RCC 7860 (cell line): ENCODE measurements around the gene VDAC2.

ENCODE experiments used
- DNase-seq: peaks from one replicate; pipeline ENCODE4 v3.0.0-alpha.2; 2015; ENCODE audit warnings: low spot score
- FAIRE-seq: peaks from 2 replicates; lab custom pipeline; 2012; peaks lifted over from hg19 to GRCh38; lab: Jason Lieb, UNC

Gene VDAC2

GRCh38 chr10:75228834-75229233 is 18.2 kb downstream of the VDAC2 start:
- FAIRE-seq (no peak), DNase-seq (no peak)

- DNase-seq (no peak), FAIRE-seq (no peak)
Measured at GRCh38 chr10:75229971-75230370, 19.4 kb downstream of the VDAC2 start.

GRCh38 chr10:75230600-75231038 is 20.0 kb downstream of the VDAC2 start:
- peak; percentile 74 for FAIRE-seq
- DNase-seq: peak; percentile 78

GRCh38 chr10:75231672-75232581 is 21.3 kb downstream of the VDAC2 start:
- no peak for FAIRE-seq
- DNase-seq: no peak

GRCh38 chr10:75233444-75234016 is 22.9 kb downstream of the VDAC2 start:
- FAIRE-seq (no peak), DNase-seq (no peak)

GRCh38 chr10:75234017-75234682 is 23.6 kb downstream of the VDAC2 start:
- DNase-seq (peak; percentile 86), FAIRE-seq (peak; percentile 2)

- DNase-seq: no peak
- FAIRE-seq: no peak
Measured at GRCh38 chr10:75234683-75235374, 24.2 kb downstream of the VDAC2 start.

GRCh38 chr10:75235375-75236177 is 25.0 kb downstream of the VDAC2 start, which contains the start of gene COMTD1:
Gene COMTD1, minus strand, starts transcription at chr10:75235957. Its CDS starts 29 bp downstream, at chr10:75235928.
- no peak for FAIRE-seq
- peak; percentile 91 for DNase-seq

- DNase-seq: no peak
- no peak for FAIRE-seq
Measured at GRCh38 chr10:75236178-75236825, 25.7 kb downstream of the VDAC2 start.

- FAIRE-seq (no peak), DNase-seq (no peak)
Measured at GRCh38 chr10:75238182-75239095, 27.8 kb downstream of the VDAC2 start.

- no peak for FAIRE-seq
Measured at GRCh38 chr10:75239096-75239790, 28.6 kb downstream of the VDAC2 start.

GRCh38 chr10:75240329-75241076 is 29.9 kb downstream of the VDAC2 start:
- FAIRE-seq: no peak

More at GRCh38 chr10:75239096-75239790, 28.6 kb downstream of the VDAC2 start:
- DNase-seq: no peak

GRCh38 chr10:75243426-75243825 is 32.8 kb downstream of the VDAC2 start:
- FAIRE-seq: no peak
- no peak for DNase-seq

More at GRCh38 chr10:75240329-75241076, 29.9 kb downstream of the VDAC2 start:
- DNase-seq: no peak

- DNase-seq (no peak), FAIRE-seq (no peak)
Measured at GRCh38 chr10:75244487-75245353, 34.1 kb downstream of the VDAC2 start.

GRCh38 chr10:75245354-75246250 is 35.0 kb downstream of the VDAC2 start:
- FAIRE-seq: no peak
- no peak for DNase-seq
